ENCODE results near the gene PTPN18. TPM values are rescaled to one million over a fixed set of nuclear protein-coding genes. Genes with fewer than 3 reads are reported as not detected.

PTPN18 gene
- total RNA-seq, 2 donors from 2014 or later: 16.4 to 19.6 TPM

DNA sequence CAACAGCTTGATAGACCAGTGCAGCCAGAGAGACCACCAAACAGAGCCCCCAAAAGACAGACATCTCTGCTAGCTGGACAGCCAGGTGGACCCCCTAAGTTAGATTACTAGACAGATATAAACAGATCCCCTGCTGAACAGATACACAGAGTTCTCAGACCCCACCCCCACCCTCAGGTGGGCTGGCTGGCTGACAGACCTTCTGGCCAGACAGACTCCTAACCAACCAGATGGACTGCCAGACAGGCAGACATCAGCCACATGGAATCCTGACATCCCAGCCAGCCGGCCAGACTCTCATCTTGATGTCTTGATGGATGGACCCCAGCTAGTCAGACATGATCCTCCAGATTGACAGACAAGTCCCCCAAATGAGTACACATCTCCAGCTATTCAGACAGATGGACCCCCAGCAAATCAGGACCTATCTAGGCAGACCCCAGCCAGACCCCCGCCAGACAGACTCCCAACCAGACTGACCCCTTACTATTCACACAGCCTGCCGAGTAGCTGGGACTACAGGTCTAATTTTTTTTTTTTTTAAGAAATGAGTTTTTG lies 18.0 kb downstream of the PTPN18 start:
- H3K36me3 ChIP-seq (ENCODE audit: control insufficient read depth, insufficient read depth, low read length): no peaks in the 10 kb centered on the region
- 97 to 100% methylated on average over 1 to 3 of the region's 3 CpGs for WGBS, 2 experiments (ENCODE audit: insufficient coverage in 1 of 2, insufficient read length in 1 of 2)
- Mint-ChIP-seq H3K4me1 (peaks cover 15% of the 10 kb centered on the region), H3K27ac (no peak overlapping the region), H3K4me3 (peak overlapping the region; percentile 81), H3K36me3 (ENCODE audit: low read depth) (peaks cover 25% of the 10 kb centered on the region), H3K27me3 (ENCODE audit: insufficient read depth) (no peaks in the 10 kb centered on the region), H3K9me3 (no peaks in the 10 kb centered on the region)
- peak overlapping the region; percentile 86 for H3K4me3 ChIP-seq (ENCODE audit: low read length)
- DNase-seq: no peak
- no peaks in the 10 kb centered on the region for H3K9me3 ChIP-seq (ENCODE audit: control insufficient read depth, low read length)
- no peak overlapping the region for H3K27ac ChIP-seq (ENCODE audit: low read depth, low read length)
- no peak overlapping the region for H3K9ac ChIP-seq (ENCODE audit: extremely low read depth, low read length, poor library complexity, severe bottlenecking)
- no peaks in the 10 kb centered on the region for H3K27me3 ChIP-seq (ENCODE audit: control insufficient read depth, insufficient read depth, low read length, poor library complexity, severe bottlenecking)
- peaks cover 9% of the 10 kb centered on the region for H3K4me1 ChIP-seq (ENCODE audit: control insufficient read depth, insufficient read depth, low read length)
- TF ChIP-seq, protein P1, sequence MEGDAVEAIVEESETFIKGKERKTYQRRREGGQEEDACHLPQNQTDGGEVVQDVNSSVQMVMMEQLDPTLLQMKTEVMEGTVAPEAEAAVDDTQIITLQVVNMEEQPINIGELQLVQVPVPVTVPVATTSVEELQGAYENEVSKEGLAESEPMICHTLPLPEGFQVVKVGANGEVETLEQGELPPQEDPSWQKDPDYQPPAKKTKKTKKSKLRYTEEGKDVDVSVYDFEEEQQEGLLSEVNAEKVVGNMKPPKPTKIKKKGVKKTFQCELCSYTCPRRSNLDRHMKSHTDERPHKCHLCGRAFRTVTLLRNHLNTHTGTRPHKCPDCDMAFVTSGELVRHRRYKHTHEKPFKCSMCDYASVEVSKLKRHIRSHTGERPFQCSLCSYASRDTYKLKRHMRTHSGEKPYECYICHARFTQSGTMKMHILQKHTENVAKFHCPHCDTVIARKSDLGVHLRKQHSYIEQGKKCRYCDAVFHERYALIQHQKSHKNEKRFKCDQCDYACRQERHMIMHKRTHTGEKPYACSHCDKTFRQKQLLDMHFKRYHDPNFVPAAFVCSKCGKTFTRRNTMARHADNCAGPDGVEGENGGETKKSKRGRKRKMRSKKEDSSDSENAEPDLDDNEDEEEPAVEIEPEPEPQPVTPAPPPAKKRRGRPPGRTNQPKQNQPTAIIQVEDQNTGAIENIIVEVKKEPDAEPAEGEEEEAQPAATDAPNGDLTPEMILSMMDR (conservative IDR thresholded peaks at IDR 0.05): no peak

DNA sequence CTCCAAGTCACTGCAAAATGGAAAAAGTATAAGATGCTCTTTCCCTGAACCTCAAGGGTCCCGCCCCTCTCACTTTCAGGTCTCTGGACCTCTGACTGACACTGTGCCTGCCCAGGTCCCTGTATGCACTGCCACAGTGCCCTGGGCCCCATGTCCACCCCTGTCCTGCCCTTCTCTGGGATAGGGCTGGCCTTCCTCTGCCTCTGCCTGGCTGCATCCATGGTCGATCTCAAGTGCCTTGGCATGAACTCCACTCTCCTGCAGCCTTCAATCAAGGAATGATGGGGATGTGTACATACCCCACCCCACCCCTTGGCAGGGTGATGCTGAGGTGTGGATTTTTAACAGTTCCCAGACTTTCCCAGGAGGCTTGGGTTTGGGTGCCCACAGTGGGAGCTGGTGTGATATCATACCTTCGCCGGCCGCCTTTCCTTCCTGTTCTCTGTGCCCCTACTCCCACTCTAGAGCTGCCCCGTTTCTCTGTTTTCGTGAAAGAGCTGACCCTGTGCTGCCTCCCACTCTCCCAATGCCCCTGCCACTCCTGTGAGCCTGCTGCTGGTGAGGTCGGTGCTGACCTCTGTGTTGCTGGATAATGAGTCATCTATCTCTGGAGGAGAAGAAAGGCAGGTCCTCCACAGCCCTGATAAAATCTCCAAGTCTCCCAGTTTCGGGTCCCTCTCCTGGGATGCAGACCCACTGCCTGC lies 18.9 kb downstream of the PTPN18 start:
- Mint-ChIP-seq H3K36me3 (ENCODE audit: low read depth) (peaks cover 28% of the 10 kb centered on the region), H3K27me3 (ENCODE audit: insufficient read depth) (no peaks in the 10 kb centered on the region), H3K27ac (no peak overlapping the region), H3K4me1 (peaks cover 15% of the 10 kb centered on the region), H3K9me3 (no peaks in the 10 kb centered on the region), H3K4me3 (peak overlapping the region; percentile 81)
- Histone ChIP-seq H3K36me3 (ENCODE audit: control insufficient read depth, insufficient read depth, low read length) (no peaks in the 10 kb centered on the region), H3K27ac (ENCODE audit: low read depth, low read length) (no peak overlapping the region), H3K9ac (ENCODE audit: extremely low read depth, low read length, poor library complexity, severe bottlenecking) (no peak overlapping the region), H3K27me3 (ENCODE audit: control insufficient read depth, insufficient read depth, low read length, poor library complexity, severe bottlenecking) (no peaks in the 10 kb centered on the region), H3K9me3 (ENCODE audit: control insufficient read depth, low read length) (no peaks in the 10 kb centered on the region), H3K4me1 (ENCODE audit: control insufficient read depth, insufficient read depth, low read length) (peaks cover 9% of the 10 kb centered on the region), H3K4me3 (ENCODE audit: low read length) (no peak overlapping the region)
- no peak for DNase-seq
- TF ChIP-seq, protein P1 (conservative IDR thresholded peaks at IDR 0.05): no peak
- WGBS, 2 experiments (ENCODE audit: insufficient coverage in 1 of 2, insufficient read length in 1 of 2): 88 to 92% methylated on average over 6 to 9 of the region's 9 CpGs

DNA sequence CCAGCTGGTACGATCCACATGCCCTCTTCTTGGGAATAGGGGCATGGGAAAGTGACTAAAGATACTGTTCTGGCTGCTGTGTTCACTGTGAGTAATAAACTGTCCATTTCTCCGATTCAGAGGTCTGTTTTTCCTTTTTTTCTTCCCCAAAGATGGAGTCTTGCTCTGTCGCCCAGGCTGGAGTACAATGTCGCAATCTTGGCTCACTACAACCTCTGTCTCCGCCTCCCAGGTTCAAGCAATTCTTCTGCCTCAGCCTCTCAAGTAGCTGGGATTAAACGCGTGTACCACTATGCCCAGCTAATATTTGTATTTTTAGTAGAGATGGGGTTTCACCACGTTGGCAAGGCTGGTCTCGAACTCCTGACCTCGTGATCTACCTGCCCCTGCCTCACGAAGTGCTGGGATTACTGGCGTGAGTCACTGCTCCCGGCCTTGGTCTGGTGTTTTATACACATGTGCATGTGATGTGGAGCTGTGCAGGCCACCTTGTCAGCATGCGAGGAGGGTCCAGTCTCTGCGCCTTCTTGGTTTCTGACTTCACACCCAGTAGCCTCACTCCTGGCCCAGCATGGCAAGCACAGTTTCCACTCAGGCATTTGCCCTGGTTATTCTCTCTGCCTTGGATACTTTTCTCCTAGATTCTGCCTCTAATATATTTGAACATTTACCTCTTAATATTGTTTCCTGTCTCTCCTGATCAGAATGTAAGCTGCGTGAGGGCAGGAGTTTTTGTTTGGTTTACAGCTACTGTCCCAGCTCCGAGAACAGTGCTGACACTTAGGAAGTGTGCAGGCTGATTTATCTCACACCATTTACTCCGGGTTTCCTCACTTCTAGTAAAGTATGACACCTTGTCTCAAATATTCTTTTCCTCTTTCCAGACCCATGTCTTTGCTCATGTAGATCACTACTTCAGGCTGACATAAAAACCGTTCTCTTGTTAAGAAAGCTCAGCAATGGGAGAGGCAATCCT lies 19.7 kb downstream of the PTPN18 start:
- WGBS, 2 experiments (ENCODE audit: insufficient coverage in 1 of 2, insufficient read length in 1 of 2): 95 to 96% methylated on average over 17 to 19 of the region's 19 CpGs
- DNase-seq: no peak

More for the DNA sequence above, 19.7 kb downstream of the PTPN18 start:
- no peak overlapping the region for H3K27ac ChIP-seq (ENCODE audit: low read depth, low read length)
- no peaks in the 10 kb centered on the region for H3K9me3 ChIP-seq (ENCODE audit: control insufficient read depth, low read length)
- no peaks in the 10 kb centered on the region for H3K27me3 ChIP-seq (ENCODE audit: control insufficient read depth, insufficient read depth, low read length, poor library complexity, severe bottlenecking)
- H3K4me1 Mint-ChIP-seq: peaks cover 15% of the 10 kb centered on the region
- peak overlapping the region; percentile 81 for H3K4me3 Mint-ChIP-seq
- no peak overlapping the region for H3K9ac ChIP-seq (ENCODE audit: extremely low read depth, low read length, poor library complexity, severe bottlenecking)
- H3K36me3 Mint-ChIP-seq (ENCODE audit: low read depth): peaks cover 28% of the 10 kb centered on the region
- H3K9me3 Mint-ChIP-seq: no peaks in the 10 kb centered on the region
- no peak overlapping the region for H3K4me3 ChIP-seq (ENCODE audit: low read length)
- no peaks in the 10 kb centered on the region for H3K27me3 Mint-ChIP-seq (ENCODE audit: insufficient read depth)
- H3K27ac Mint-ChIP-seq: no peak overlapping the region
- peaks cover 9% of the 10 kb centered on the region for H3K4me1 ChIP-seq (ENCODE audit: control insufficient read depth, insufficient read depth, low read length)
- TF ChIP-seq, protein P1 (conservative IDR thresholded peaks at IDR 0.05): no peak
- no peaks in the 10 kb centered on the region for H3K36me3 ChIP-seq (ENCODE audit: control insufficient read depth, insufficient read depth, low read length)

Data from endodermal cell (in vitro differentiated cells).